Pancreas (tissue), 10 donors: Measurements from ENCODE around the gene BICD2. TPM values are rescaled to one million over a fixed set of nuclear protein-coding genes. Genes with fewer than 3 reads are reported as not detected.

Source experiments
- ATAC-seq, 4 donors: fragments of 200-7000 bp; cut with Tn5 transposase; one replicate each; pipeline versions ENCODE4 v1.8.0 to v1.9.1; 2020; ENCODE audit warnings: mild to moderate bottlenecking in 4 of 4, moderate library complexity in 4 of 4
- DNase-seq, 6 donors: peaks; one replicate each; pipeline ENCODE4 v3.0.0-alpha.2; 2020
- FAIRE-seq: peaks from 2 replicates; lab custom pipeline; 2012; peaks lifted over from hg19 to GRCh38; lab: Jason Lieb, UNC
- H3K27ac ChIP-seq, 4 donors: fragments of 200-600 bp; sonication (generic); 1 replicate in 3 of 4; 2 replicates in 1 of 4; pipeline versions ENCODE4 v1.5.0 to v1.8.0; 2020
- H3K27me3 ChIP-seq, 4 donors: fragments of 200-600 bp; one replicate each; pipeline ENCODE4 v1.8.0; 2021
- H3K36me3 ChIP-seq, 3 donors: fragments of 200-600 bp; sonication (generic) in 1 of 3; one replicate each; pipeline versions ENCODE4 v1.5.0 to v1.8.0; 2020 to 2021
- H3K4me1 ChIP-seq, 3 donors: fragments of 200-600 bp; one replicate each; pipeline ENCODE4 v1.8.0; 2021
- H3K4me3 ChIP-seq, 4 donors: fragments of 200-600 bp; sonication (generic) in 2 of 4; one replicate each; pipeline versions ENCODE4 v1.5.0 to v1.8.0; 2020 to 2021
- H3K9me3 ChIP-seq, 4 donors: fragments of 200-600 bp; one replicate each; pipeline ENCODE4 v1.8.0; 2021
- CTCF ChIP-seq, 4 donors: fragments of 200-600 bp; sonication (generic) in 3 of 4; IDR thresholded peaks; one replicate each; pipeline versions ENCODE4 v1.5.0 to v1.8.0; 2021; ENCODE audit warnings: antibody characterized with exemption in 4 of 4
- WGBS, 2 donors: extraction: QIAGEN DNeasy Blood & Tissue Kit; methylation state at CpG; one replicate each; pipeline ENCODE4 v1.1.7; 2013; 5-methylcytosine and 5-hydroxymethylcytosine counted together
- intact Hi-C, 3 donors: fragments of 100-400 bp; cut with DNase I; formaldehyde crosslinking; loops; one replicate each; pipeline versions ENCODE4 v1.11.1 to v1.14.2; 2022
- polyA plus RNA-seq, 2 donors: library from polyadenylated mRNA; stranded (reverse); fragments of 200-250 nt; gene quantifications; one replicate each; pipeline ENCODE4 v1.2.3, GENCODE V29; 2013
- total RNA-seq, 6 donors: library from RNA; stranded (reverse); fragmentation: NEBNext Ultra II Directional in 4 of 6; extraction: Animal tissue kit (Norgen Biotek cat#: 25700) in 4 of 6; gene quantifications; one replicate each; pipeline versions ENCODE4 v1.2.1 to v1.2.4, GENCODE V29; 2021 to 2023
- donor health status: healthy with polysubstance abuse.
- donor health status: DM: no; HTN: no; CAD: no; lungs with moderate emphysema.
- donor health status: DM: no; HTN: no; CAD: no.
- donor health status: control.
- donor health status: control.
- donor health status: Bipolar disorder and iron deficiency.
- donor health status: DM: yes; HTN: yes; CAD: no.
- donor health status: DM: no; HTN: no; CAD: no.
- donor health status: DM: no; HTN: no; CAD: no.
- donor health status: DM: yes; HTN: yes; CAD: no.

BICD2 gene
- total and polyA plus RNA-seq, 8 donors: 4.9 to 13.2 (median 6.2) TPM

GRCh38 chr9:92720209-92720765 lies 44.3 kb downstream of the BICD2 start:
- H3K36me3 ChIP-seq: peaks cover 4 to 52% (median 36%) of the 10 kb centered on the region in 3 donors
- WGBS, 2 donors: 94 to 95% methylated on average over 24 of the region's 24 CpGs

DNA sequence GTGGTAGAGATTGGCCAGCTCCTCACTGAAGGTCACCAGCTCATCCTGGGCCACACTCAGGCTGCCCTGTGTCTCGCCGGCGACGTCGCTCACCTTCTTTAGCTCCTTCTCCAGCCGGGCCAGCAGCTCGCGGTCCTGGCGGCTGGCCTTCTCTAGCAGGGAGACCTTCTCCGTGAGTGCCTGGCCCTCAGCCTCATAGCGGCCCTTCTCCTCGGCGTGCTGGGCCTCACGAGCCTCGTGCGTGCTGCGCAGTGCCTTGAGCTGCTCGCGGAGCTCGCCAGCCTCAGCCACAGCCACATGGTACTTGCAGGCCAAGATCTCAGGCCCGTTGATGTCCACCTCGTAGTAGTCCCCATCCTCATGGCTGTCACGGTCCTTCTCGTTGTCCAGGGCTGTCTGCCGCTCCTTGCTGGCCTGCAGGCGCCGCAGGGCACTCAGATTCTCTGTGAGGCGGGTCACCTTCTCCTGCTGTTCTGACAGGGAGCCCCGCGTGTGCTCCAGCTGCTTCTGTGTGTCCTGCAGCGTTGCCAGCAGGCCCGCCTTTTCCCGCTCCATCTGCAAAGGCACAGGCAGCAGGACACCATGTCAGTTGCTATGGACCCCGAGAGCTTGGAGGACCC lies 45.5 kb downstream of the BICD2 start:
- WGBS, 2 donors: 93 to 96% methylated on average over 34 of the region's 34 CpGs
- no peak for ATAC-seq
- Histone ChIP-seq H3K4me3 (no peak overlapping the region), H3K27ac (no peak overlapping the region), H3K4me1 (no peaks in the 10 kb centered on the region), H3K36me3 (peaks cover 4 to 62% (median 45%) of the 10 kb centered on the region in 3 donors), H3K27me3 (no peaks in the 10 kb centered on the region), H3K9me3 (no peaks in the 10 kb centered on the region)
- FAIRE-seq: no peak
- peak in 1 of 6 donors; percentile 55 for DNase-seq
- intact Hi-C loops: loop anchor here in 2 of 3 donors (5.0 kb wide), 1 partner anchor 73 kb away; no protein-coding TSS in a partner anchor
- no peak for TF ChIP-seq CTCF (IDR thresholded peaks at IDR 0.05)

More at GRCh38 chr9:92720209-92720765, 44.3 kb downstream of the BICD2 start:
- Histone ChIP-seq H3K4me3 (no peak overlapping the region), H3K9me3 (no peaks in the 10 kb centered on the region), H3K4me1 (no peaks in the 10 kb centered on the region), H3K27ac (no peak overlapping the region), H3K27me3 (no peaks in the 10 kb centered on the region)
- intact Hi-C loops: no loop called here
- no peak for FAIRE-seq
- DNase-seq: peak in 1 of 6 donors; percentile 62
- ATAC-seq: no peak
- no peak for TF ChIP-seq CTCF (IDR thresholded peaks at IDR 0.05)

DNA sequence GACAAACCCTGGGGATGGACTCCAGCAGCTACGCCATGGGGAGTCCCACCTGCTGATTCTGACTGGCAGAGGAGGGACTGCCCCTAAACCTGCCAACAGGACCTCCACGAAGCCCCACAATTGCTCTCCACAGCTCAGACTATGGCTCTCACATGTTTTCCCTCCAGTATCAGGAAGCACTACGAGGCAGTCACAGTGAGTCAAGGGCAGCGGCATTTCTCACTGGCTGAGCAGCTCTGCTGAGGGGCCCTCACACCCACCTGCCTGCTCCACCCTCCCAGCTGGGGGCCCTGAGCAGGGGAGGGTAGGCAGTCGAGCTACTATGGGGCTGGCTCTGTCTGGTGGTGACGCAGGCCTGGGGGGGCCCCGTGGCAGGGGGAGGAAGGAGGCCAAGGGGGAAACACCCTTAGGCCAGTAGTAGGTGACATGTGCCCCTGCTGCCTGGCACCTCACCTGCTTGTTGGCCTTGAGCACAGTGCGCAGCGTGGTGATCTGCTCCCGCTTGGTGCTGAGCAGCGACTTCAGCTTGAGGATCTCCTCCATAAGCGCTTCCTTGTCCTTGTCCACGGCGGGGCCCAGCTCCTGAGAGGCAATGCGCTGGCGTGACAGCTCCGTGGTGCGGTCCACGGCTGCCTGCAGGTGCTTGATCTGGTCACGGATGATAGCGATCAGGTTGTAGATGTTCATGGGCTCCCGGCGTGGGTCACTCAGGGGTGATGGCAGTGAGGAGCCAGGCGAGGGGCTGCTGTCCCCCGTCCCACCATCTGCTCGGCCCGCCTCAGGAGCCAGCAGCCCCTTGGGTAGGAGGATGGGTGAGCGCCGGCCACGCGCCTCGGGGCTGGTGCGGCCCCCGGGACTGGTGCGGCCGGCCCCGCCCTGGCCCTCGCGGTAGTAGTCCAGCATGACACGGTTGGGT lies 46.3 kb downstream of the BICD2 start:
- ATAC-seq: no peak
- H3K27me3 ChIP-seq: no peaks in the 10 kb centered on the region
- no peaks in the 10 kb centered on the region for H3K9me3 ChIP-seq
- H3K27ac ChIP-seq: no peak overlapping the region
- 91 to 92% methylated on average over 29 to 40 of the region's 40 CpGs for WGBS, 2 donors
- no peak overlapping the region for H3K4me3 ChIP-seq
- no peak for FAIRE-seq
- intact Hi-C loops: loop anchor here in 2 of 3 donors (5.0 kb wide), 1 partner anchor 74 kb away; no protein-coding TSS in a partner anchor
- H3K36me3 ChIP-seq: peaks cover 4 to 70% (median 53%) of the 10 kb centered on the region in 3 donors
- DNase-seq: peak in 1 of 6 donors; percentile 57
- no peak for TF ChIP-seq CTCF (IDR thresholded peaks at IDR 0.05)
- no peaks in the 10 kb centered on the region for H3K4me1 ChIP-seq

DNA sequence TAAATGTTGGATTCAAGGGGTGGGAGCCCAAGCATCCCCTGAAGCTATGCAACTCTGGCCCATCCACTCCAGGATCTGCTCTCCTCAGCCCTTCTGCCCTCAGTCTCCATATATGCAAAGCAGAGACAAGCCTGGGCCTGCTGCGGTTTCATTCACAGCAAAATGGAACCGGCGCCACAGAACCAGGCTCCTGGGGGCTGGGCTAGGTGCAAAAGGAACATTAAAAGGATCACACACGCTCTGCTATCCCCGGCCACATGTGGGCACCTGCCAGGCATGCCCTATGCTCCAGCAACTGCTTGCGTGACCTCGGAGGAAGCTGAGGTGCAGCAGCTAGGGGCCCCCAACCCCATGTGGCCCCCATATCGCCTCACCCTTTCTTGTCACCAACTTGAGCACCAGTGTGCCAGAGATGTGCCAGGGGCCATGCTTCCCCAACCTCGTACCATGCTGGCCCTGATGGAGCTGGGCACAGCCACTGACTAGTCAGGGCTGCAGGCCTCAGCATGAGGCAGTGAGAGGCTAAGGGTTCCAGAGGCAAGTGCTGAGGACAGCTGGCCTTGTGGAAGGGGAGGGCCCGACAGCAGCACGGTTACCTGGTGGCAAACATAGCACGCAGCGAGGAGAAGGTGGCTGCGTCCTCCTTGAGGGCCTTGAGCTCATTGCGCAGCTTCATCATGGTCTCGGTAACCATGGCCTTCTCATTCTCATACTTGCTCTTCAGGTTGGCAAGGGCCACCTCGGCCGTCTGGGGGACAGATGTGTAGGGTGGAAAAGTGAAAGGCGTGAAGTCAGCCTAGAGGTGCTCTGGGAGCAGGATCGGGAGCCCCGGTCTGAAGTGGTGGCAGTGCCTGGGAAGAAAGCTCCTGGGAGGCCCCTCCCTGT lies 47.2 kb downstream of the BICD2 start:
- Histone ChIP-seq H3K4me1 (no peaks in the 10 kb centered on the region), H3K27ac (no peak overlapping the region), H3K9me3 (no peaks in the 10 kb centered on the region), H3K27me3 (no peaks in the 10 kb centered on the region), H3K36me3 (peaks cover 4 to 76% (median 56%) of the 10 kb centered on the region in 3 donors), H3K4me3 (no peak overlapping the region)
- peak in 1 of 6 donors; percentile 47 for DNase-seq
- no peak for TF ChIP-seq CTCF (IDR thresholded peaks at IDR 0.05)
- FAIRE-seq: no peak
- WGBS, 2 donors: 90 to 94% methylated on average over 21 of the region's 21 CpGs
- no peak for ATAC-seq
- intact Hi-C loops: loop anchor here in 2 of 3 donors (5.0 kb wide), 1 partner anchor 75 kb away; no protein-coding TSS in a partner anchor
